Activated T-cell treated with anti-CD3 and anti-CD28 coated beads, Interleukin-2, amount 50 U/mL, for 1 hour (primary cell): Measurements from ENCODE around the gene RUNX2.
"Not testable (repeated sequence)": the region's sequence is repeated elsewhere in the genome, so short reads cannot be mapped to it uniquely, and the experiment has no call there.

ENCODE experiments used
- DNase-seq: peaks from one replicate; pipeline ENCODE4 v3.0.0-alpha.2; 2020

Gene RUNX2

GRCh38 chr6:45532721-45533210 is 204.6 kb downstream of the RUNX2 start:
- no peak for DNase-seq

GRCh38 chr6:45533386-45533785 is 205.3 kb downstream of the RUNX2 start:
- DNase-seq: no peak

GRCh38 chr6:45535933-45536332 is 207.8 kb downstream of the RUNX2 start:
- no peak for DNase-seq

GRCh38 chr6:45537539-45537938 is 209.4 kb downstream of the RUNX2 start:
- no peak for DNase-seq

- no peak for DNase-seq
Measured at GRCh38 chr6:45538641-45539547, 210.8 kb downstream of the RUNX2 start.

- DNase-seq: no peak
Measured at GRCh38 chr6:45540375-45540920, 212.3 kb downstream of the RUNX2 start.

- DNase-seq: no peak
Measured at GRCh38 chr6:45541934-45542333, 213.8 kb downstream of the RUNX2 start.

GRCh38 chr6:45543298-45544235 is 215.4 kb downstream of the RUNX2 start:
- no peak for DNase-seq

GRCh38 chr6:45545416-45545815 is 217.3 kb downstream of the RUNX2 start:
- DNase-seq: no peak

GRCh38 chr6:45548657-45549515 is 220.8 kb downstream of the RUNX2 start:
- DNase-seq: no peak

- no peak for DNase-seq
Measured at GRCh38 chr6:45552536-45552935, 224.4 kb downstream of the RUNX2 start.

- no peak for DNase-seq
Measured at GRCh38 chr6:45553730-45554344, 225.7 kb downstream of the RUNX2 start.

GRCh38 chr6:45554591-45554990 is 226.5 kb downstream of the RUNX2 start:
- DNase-seq: no peak

- no peak for DNase-seq
Measured at GRCh38 chr6:45555981-45556771, 228.0 kb downstream of the RUNX2 start.

- no peak for DNase-seq
Measured at GRCh38 chr6:45556828-45557227, 228.7 kb downstream of the RUNX2 start.

- no peak for DNase-seq
Measured at GRCh38 chr6:45557454-45557853, 229.3 kb downstream of the RUNX2 start.

- no peak for DNase-seq
Measured at GRCh38 chr6:45558858-45559257, 230.7 kb downstream of the RUNX2 start.

- not testable (repeated sequence) for DNase-seq
Measured at GRCh38 chr6:45560321-45560820, 232.2 kb downstream of the RUNX2 start.

- no peak for DNase-seq
Measured at GRCh38 chr6:45562171-45562570, 234.0 kb downstream of the RUNX2 start.

- DNase-seq: no peak
Measured at GRCh38 chr6:45563041-45563440, 234.9 kb downstream of the RUNX2 start.

- no peak for DNase-seq
Measured at GRCh38 chr6:45563844-45564243, 235.7 kb downstream of the RUNX2 start.
